GM12878 (cell line): Measurements from ENCODE around the gene UNC93B1. TPM values are rescaled to one million over a fixed set of nuclear protein-coding genes. Genes with fewer than 3 reads are reported as not detected.

Experiments
- CHD1 ChIP-seq: IDR thresholded peaks from 2 replicates; pipeline ENCODE4 v1.6.1; 2012; ENCODE audit warnings: low read depth, low read length, improper control_type of control experiment
- EGR1 ChIP-seq, 2 experiments: IDR thresholded peaks; 1 replicate in 1 of 2; 2 replicates in 1 of 2; pipeline ENCODE4 v1.6.1; 2011 to 2012; ENCODE audit warnings: low read depth in 2 of 2, low read length in 2 of 2, borderline replicate concordance in 1 of 2, mild to moderate bottlenecking in 1 of 2, moderate library complexity in 1 of 2
- ETV6 ChIP-seq, 2 experiments: fragments of 450-650 bp in 1 of 2; IDR thresholded peaks in 1 of 2; conservative IDR thresholded peaks in 1 of 2; 2 replicates each; pipeline ENCODE4 v1.6.1; 2014; ENCODE audit warnings: antibody characterized with exemption in 1 of 2, borderline replicate concordance in 1 of 2, low read depth in 1 of 2, mild to moderate bottlenecking in 1 of 2, moderate library complexity in 1 of 2
- HDAC6 ChIP-seq: fragments of 200-600 bp; sonication (generic); IDR thresholded peaks from one replicate; pipeline ENCODE4 v1.8.0; 2017; ENCODE audit warnings: antibody characterized with exemption; ENCODE audit not compliant: unreplicated experiment
- MEF2A ChIP-seq: IDR thresholded peaks from 2 replicates; pipeline ENCODE4 v1.6.1; 2011; ENCODE audit warnings: low read depth, mild to moderate bottlenecking, low read length, moderate library complexity; ENCODE audit not compliant: insufficient read depth
- NFXL1 ChIP-seq: fragments of 450-650 bp; IDR thresholded peaks from 2 replicates; pipeline ENCODE4 v1.6.1; 2017; ENCODE audit warnings: antibody characterized with exemption, mild to moderate bottlenecking, borderline replicate concordance
- POLR2AphosphoS5 ChIP-seq: IDR thresholded peaks from 2 replicates; pipeline ENCODE4 v1.6.1; 2011; ENCODE audit warnings: mild to moderate bottlenecking, low read length, inconsistent platforms
- STAT1 ChIP-seq: fragments of 450-650 bp; conservative IDR thresholded peaks from 2 replicates; pipeline ENCODE4 v1.6.1; 2014; ENCODE audit warnings: antibody characterized with exemption, mild to moderate bottlenecking
- YY1 ChIP-seq: IDR thresholded peaks from 2 replicates; pipeline ENCODE4 v1.6.1; 2011; ENCODE audit warnings: low read depth, mild to moderate bottlenecking, low read length
- polyA plus RNA-seq, 11 experiments: library from polyadenylated mRNA; depleted of rRNA in 4 of 11; unstranded in 6 of 11; stranded (reverse) in 5 of 11; fragments of >200 nt; fragmentation: Nextera tagmentation in 4 of 11; fragmentation: Illumina TruSeq in 1 of 11; extraction: Ambion mirVana in 4 of 11; extraction: Trizol in 1 of 11; gene quantifications; 1 replicate in 1 of 11; 2 replicates in 10 of 11; pipeline versions ENCODE4 v1.2.1 to v1.2.3, GENCODE V29; 2011 to 2016; ENCODE audit warnings: inconsistent platforms in 2 of 11, missing spikeins in 2 of 11, low read depth in 1 of 11
- total RNA-seq, 4 experiments: library from RNA; depleted of rRNA in 3 of 4; stranded (reverse); fragments of >200 nt in 3 of 4; fragmentation: Illumina TruSeq in 1 of 4; extraction: Trizol in 1 of 4; gene quantifications; 2 replicates each; pipeline versions ENCODE4 v1.2.1 to v1.2.3, GENCODE V29; 2013 to 2021
- TF ChIP-seq, protein P1 (sequence below): IDR thresholded peaks from 2 replicates; pipeline ENCODE4 v1.6.1; 2012; ENCODE audit warnings: improper control_type of control experiment, low read depth, low read length; ENCODE audit not compliant: insufficient replicate concordance
- TF ChIP-seq, protein P2 (sequence below): fragments of 450-650 bp; IDR thresholded peaks from 2 replicates; pipeline ENCODE4 v1.6.1; 2018; ENCODE audit warnings: mild to moderate bottlenecking, low read depth, moderate library complexity; ENCODE audit not compliant: partially characterized antibody
- TF ChIP-seq, protein P3 (sequence below): fragments of 150-350 bp; IDR thresholded peaks from 2 replicates; pipeline ENCODE4 v1.6.1; 2014; ENCODE audit warnings: mild to moderate bottlenecking, low read depth, low read length
- TF ChIP-seq, protein P4 (sequence below): fragments of 450-650 bp; IDR thresholded peaks from 2 replicates; pipeline ENCODE4 v1.6.1; 2016; ENCODE audit warnings: mild to moderate bottlenecking
- TF ChIP-seq, protein P5 (sequence below): fragments of 450-650 bp; IDR thresholded peaks from 2 replicates; pipeline ENCODE4 v1.6.1; 2017; ENCODE audit warnings: low read depth, mild to moderate bottlenecking, moderate library complexity

The UNC93B1 gene
- total and polyA plus RNA-seq, 10 of the 15 experiments (the other 5 are each of a cell fraction or from before 2014, with no cell fraction given) = 1.3 to 79.7 (median 36.3) TPM

DNA sequence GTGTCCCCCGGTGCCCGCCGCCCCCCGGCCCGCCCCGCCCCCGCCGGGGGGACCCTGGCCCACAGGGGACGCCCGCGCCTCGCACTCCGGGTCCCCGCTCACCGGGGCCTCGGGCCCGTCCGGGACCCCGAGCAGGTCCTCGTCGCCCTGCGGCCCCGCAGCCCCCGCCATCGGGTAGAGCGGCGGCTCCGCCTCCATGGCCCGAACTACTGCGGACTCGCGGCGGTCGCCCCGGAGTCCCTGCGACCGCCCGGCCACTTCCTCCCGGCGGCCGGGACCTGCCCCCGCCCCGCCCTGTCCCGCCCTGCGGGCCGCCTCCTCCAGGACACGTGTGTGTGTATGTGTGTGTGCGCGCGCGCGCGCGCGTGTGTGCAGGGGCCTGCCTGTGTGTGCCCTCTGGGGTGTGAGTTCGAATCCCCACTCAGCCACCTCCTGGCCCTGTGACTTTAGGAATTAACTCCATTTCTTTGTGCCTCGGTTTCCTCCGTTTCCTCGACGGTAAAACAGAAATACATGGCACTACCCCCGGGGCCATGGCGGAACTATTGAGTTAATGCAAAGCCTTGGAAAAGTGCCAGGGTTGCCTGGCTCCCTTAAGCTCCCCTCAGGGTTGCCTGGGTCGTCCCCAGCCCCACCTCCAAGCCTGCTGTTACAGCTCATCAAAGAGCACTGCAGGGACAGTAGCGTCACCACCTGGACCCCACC, at the start of gene UNC93B1 (continued):
- TF ChIP-seq, protein P1, sequence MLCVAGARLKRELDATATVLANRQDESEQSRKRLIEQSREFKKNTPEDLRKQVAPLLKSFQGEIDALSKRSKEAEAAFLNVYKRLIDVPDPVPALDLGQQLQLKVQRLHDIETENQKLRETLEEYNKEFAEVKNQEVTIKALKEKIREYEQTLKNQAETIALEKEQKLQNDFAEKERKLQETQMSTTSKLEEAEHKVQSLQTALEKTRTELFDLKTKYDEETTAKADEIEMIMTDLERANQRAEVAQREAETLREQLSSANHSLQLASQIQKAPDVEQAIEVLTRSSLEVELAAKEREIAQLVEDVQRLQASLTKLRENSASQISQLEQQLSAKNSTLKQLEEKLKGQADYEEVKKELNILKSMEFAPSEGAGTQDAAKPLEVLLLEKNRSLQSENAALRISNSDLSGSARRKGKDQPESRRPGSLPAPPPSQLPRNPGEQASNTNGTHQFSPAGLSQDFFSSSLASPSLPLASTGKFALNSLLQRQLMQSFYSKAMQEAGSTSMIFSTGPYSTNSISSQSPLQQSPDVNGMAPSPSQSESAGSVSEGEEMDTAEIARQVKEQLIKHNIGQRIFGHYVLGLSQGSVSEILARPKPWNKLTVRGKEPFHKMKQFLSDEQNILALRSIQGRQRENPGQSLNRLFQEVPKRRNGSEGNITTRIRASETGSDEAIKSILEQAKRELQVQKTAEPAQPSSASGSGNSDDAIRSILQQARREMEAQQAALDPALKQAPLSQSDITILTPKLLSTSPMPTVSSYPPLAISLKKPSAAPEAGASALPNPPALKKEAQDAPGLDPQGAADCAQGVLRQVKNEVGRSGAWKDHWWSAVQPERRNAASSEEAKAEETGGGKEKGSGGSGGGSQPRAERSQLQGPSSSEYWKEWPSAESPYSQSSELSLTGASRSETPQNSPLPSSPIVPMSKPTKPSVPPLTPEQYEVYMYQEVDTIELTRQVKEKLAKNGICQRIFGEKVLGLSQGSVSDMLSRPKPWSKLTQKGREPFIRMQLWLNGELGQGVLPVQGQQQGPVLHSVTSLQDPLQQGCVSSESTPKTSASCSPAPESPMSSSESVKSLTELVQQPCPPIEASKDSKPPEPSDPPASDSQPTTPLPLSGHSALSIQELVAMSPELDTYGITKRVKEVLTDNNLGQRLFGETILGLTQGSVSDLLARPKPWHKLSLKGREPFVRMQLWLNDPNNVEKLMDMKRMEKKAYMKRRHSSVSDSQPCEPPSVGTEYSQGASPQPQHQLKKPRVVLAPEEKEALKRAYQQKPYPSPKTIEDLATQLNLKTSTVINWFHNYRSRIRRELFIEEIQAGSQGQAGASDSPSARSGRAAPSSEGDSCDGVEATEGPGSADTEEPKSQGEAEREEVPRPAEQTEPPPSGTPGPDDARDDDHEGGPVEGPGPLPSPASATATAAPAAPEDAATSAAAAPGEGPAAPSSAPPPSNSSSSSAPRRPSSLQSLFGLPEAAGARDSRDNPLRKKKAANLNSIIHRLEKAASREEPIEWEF = no peak
- TF ChIP-seq ETV6 (conservative IDR thresholded peaks at IDR 0.05 in 1 of 2, IDR thresholded peaks at IDR 0.05 in 1 of 2; ENCODE audit: borderline replicate concordance in 1 of 2, low read depth in 1 of 2) = 0 out of 4 replicates have a peak, but pooled peaks of 1 of the 2 experiments have one; percentile 19
- TF ChIP-seq, protein P2, sequence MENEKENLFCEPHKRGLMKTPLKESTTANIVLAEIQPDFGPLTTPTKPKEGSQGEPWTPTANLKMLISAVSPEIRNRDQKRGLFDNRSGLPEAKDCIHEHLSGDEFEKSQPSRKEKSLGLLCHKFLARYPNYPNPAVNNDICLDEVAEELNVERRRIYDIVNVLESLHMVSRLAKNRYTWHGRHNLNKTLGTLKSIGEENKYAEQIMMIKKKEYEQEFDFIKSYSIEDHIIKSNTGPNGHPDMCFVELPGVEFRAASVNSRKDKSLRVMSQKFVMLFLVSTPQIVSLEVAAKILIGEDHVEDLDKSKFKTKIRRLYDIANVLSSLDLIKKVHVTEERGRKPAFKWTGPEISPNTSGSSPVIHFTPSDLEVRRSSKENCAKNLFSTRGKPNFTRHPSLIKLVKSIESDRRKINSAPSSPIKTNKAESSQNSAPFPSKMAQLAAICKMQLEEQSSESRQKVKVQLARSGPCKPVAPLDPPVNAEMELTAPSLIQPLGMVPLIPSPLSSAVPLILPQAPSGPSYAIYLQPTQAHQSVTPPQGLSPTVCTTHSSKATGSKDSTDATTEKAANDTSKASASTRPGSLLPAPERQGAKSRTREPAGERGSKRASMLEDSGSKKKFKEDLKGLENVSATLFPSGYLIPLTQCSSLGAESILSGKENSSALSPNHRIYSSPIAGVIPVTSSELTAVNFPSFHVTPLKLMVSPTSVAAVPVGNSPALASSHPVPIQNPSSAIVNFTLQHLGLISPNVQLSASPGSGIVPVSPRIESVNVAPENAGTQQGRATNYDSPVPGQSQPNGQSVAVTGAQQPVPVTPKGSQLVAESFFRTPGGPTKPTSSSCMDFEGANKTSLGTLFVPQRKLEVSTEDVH = no peak
- peak; percentile 65; the same call in 1 of the 2 replicates for TF ChIP-seq POLR2AphosphoS5
- TF ChIP-seq, protein P3, sequence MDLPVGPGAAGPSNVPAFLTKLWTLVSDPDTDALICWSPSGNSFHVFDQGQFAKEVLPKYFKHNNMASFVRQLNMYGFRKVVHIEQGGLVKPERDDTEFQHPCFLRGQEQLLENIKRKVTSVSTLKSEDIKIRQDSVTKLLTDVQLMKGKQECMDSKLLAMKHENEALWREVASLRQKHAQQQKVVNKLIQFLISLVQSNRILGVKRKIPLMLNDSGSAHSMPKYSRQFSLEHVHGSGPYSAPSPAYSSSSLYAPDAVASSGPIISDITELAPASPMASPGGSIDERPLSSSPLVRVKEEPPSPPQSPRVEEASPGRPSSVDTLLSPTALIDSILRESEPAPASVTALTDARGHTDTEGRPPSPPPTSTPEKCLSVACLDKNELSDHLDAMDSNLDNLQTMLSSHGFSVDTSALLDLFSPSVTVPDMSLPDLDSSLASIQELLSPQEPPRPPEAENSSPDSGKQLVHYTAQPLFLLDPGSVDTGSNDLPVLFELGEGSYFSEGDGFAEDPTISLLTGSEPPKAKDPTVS = no peak
- TF ChIP-seq HDAC6 = no peak
- no peak for TF ChIP-seq STAT1
- no peak for TF ChIP-seq EGR1 (IDR thresholded peaks at IDR 0.05; ENCODE audit: borderline replicate concordance in 1 of 2, low read depth in 2 of 2, low read length in 2 of 2)
- TF ChIP-seq NFXL1 = no peak
- no peak for TF ChIP-seq CHD1
- TF ChIP-seq, protein P4, sequence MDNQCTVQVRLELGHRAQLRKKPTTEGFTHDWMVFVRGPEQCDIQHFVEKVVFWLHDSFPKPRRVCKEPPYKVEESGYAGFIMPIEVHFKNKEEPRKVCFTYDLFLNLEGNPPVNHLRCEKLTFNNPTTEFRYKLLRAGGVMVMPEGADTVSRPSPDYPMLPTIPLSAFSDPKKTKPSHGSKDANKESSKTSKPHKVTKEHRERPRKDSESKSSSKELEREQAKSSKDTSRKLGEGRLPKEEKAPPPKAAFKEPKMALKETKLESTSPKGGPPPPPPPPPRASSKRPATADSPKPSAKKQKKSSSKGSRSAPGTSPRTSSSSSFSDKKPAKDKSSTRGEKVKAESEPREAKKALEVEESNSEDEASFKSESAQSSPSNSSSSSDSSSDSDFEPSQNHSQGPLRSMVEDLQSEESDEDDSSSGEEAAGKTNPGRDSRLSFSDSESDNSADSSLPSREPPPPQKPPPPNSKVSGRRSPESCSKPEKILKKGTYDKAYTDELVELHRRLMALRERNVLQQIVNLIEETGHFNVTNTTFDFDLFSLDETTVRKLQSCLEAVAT = 0 out of 2 replicates have a peak, but pooled peaks have one; percentile 32
- no peak for TF ChIP-seq MEF2A
- peak; percentile 50 for TF ChIP-seq YY1
- TF ChIP-seq, protein P5, sequence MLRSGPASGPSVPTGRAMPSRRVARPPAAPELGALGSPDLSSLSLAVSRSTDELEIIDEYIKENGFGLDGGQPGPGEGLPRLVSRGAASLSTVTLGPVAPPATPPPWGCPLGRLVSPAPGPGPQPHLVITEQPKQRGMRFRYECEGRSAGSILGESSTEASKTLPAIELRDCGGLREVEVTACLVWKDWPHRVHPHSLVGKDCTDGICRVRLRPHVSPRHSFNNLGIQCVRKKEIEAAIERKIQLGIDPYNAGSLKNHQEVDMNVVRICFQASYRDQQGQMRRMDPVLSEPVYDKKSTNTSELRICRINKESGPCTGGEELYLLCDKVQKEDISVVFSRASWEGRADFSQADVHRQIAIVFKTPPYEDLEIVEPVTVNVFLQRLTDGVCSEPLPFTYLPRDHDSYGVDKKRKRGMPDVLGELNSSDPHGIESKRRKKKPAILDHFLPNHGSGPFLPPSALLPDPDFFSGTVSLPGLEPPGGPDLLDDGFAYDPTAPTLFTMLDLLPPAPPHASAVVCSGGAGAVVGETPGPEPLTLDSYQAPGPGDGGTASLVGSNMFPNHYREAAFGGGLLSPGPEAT = no peak
